DMS79 (cell line): ENCODE data around the gene RFTN1.

ENCODE experiments used
- DNase-seq: peaks from one replicate; lab custom pipeline; 2025; lab: John Stamatoyannopoulos, UW

The RFTN1 gene

GRCh38 chr3:16486951-16487480 is 26.5 kb downstream of the RFTN1 start:
- no peak for DNase-seq

- DNase-seq = no peak
These were observed 27.3 kb downstream of the RFTN1 start for GRCh38 chr3:16486201-16486600.

- no peak for DNase-seq
These were observed 28.0 kb downstream of the RFTN1 start for GRCh38 chr3:16485395-16485992.

- no peak for DNase-seq
These were observed 28.5 kb downstream of the RFTN1 start for GRCh38 chr3:16484984-16485383.

- DNase-seq = no peak
These were observed 29.3 kb downstream of the RFTN1 start for GRCh38 chr3:16484216-16484615.

- peak; percentile 90 for DNase-seq
These were observed 30.5 kb downstream of the RFTN1 start for GRCh38 chr3:16482770-16483531.

- DNase-seq = no peak
These were observed 31.2 kb downstream of the RFTN1 start for GRCh38 chr3:16482194-16482769.

- DNase-seq = no peak
These were observed 32.0 kb downstream of the RFTN1 start for GRCh38 chr3:16481546-16481897.

GRCh38 chr3:16480861-16481545 is 32.5 kb downstream of the RFTN1 start:
- no peak for DNase-seq

GRCh38 chr3:16478516-16478915 is 35.0 kb downstream of the RFTN1 start:
- DNase-seq = no peak

- no peak for DNase-seq
These were observed 36.0 kb downstream of the RFTN1 start for GRCh38 chr3:16477521-16477920.

- no peak for DNase-seq
These were observed 36.4 kb downstream of the RFTN1 start for GRCh38 chr3:16477056-16477455.

GRCh38 chr3:16476636-16477035 is 36.9 kb downstream of the RFTN1 start:
- DNase-seq = peak; percentile 6

- DNase-seq = no peak
These were observed 37.7 kb downstream of the RFTN1 start for GRCh38 chr3:16475766-16476165.

- DNase-seq = no peak
These were observed 38.6 kb downstream of the RFTN1 start for GRCh38 chr3:16474920-16475319.

- no peak for DNase-seq
These were observed 39.3 kb downstream of the RFTN1 start for GRCh38 chr3:16474216-16474615.

- DNase-seq = no peak
These were observed 40.9 kb downstream of the RFTN1 start for GRCh38 chr3:16472593-16472992.

GRCh38 chr3:16471897-16472296 is 41.6 kb downstream of the RFTN1 start:
- DNase-seq = no peak

- no peak for DNase-seq
These were observed 42.9 kb downstream of the RFTN1 start for GRCh38 chr3:16470590-16470989.

- DNase-seq = no peak
These were observed 45.0 kb downstream of the RFTN1 start for GRCh38 chr3:16468336-16469098.

GRCh38 chr3:16468002-16468335 is 45.5 kb downstream of the RFTN1 start:
- DNase-seq = no peak

- DNase-seq = no peak
These were observed 46.1 kb downstream of the RFTN1 start for GRCh38 chr3:16467393-16467792.
